GOT3 (cell line): ENCODE measurements around the gene COL28A1.
A peak's percentile ranks its signal among the peaks of the same experiment; 100 is the strongest.

Experiments
- DNase-seq: peaks from one replicate; lab custom pipeline; 2025; ENCODE audit warnings: mixed read lengths; lab: John Stamatoyannopoulos, UW

Gene COL28A1

DNA sequence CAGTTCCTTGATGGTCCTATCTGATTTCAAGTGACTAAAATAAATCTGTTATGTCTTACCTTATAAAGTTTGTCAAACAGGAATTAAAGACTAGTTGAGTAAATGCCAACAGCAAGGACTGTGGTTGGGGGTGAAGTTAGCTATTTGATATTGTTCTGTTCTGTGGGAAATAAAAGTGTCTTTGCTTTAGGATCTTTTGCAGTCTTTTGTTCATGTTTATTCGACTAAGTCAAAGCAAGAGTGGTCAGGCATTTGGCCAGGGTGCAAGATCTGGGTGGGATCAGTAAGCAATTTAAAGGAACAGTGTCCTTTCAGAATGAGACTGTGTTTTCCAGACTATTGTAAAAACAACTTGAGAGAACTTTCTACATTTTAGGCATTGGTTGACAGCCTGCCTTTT, at the start of gene COL28A1:
Gene COL28A1, minus strand, starts transcription at position 183 of the 400 bp plus-strand sequence. CDS start 2,998 bp downstream, outside the sequence.
- no peak for DNase-seq

DNA sequence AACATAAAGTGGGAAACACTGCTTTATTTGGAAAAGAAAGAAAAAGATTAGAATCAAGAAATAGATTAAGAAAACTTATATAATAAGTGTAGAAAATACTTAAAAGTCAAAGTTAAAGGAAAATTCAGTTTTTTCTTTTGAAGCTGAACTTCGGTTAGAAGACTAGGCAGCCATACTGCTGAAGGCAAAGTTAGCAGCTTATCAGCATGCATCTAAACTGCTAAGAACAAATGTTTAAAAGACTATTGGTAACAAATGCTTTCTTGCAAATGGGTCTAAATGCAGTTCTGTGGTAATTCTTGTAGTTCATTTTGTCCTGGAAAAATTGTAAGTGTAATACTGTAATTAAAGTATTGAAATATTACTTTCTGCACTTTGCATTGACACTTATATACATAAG, 49.0 kb upstream of the COL28A1 start:
- DNase-seq = no peak

GRCh38 chr7:7583731-7584130, 48.1 kb upstream of the COL28A1 start:
- DNase-seq = no peak

DNA sequence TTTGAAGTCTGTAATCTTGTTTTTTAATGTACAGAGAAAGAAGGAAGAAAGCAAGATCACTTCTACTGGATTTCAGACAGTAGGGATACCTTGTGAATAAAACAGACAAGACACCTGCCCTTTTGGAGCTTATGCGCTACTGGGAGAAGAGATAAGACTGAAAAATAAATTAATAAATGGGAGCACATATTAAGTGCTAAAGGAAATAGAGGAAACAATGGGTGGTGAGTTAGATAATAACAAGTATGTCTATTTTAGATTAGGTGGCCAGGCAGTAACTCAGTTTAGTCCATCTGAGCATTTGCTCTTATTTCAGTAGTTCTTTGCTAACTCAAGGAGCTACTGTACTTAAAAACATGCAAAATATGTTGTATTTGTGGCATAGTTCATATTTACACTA, 46.9 kb upstream of the COL28A1 start:
- DNase-seq = no peak

GRCh38 chr7:7581531-7582179, 46.0 kb upstream of the COL28A1 start:
- DNase-seq = no peak

DNA sequence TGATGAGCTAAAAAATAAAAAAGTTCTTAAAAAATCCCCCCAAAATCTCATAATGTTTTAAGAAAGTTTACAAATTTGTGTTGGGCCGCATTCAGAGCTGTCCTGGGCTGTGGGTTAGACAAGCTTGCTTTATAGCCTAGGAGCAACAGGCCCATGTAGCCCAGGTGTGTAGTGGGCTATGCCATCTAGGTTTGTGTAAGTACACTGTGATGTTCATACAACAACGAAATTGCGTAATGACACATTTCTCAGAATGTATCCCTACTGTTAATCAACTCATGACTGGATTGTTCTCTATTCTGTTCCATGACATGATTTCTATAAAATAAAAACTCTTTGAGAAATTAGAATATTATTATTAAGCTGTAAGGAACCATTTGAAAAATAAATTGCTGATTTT, 44.0 kb upstream of the COL28A1 start:
- no peak for DNase-seq

DNA sequence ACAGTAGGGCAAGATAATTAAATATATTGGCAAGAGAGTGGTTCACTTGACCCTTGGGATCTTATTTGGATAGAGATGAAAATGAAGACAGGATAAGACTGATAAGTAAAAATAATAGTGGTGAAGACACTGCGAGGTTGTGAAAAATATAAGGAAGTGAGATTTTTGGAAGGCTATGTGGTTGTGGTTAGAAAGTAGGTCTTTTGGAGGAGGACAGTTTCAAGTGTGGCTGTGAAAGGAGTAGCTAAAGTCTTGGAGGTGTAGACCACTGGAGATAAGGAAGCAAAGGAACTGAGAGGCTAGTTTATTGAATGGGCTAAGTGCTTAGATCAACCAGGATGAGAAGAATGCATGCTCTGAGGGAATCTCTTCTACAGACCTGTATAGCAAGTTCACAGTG, 42.2 kb upstream of the COL28A1 start:
- DNase-seq = no peak

GRCh38 chr7:7576344-7576743, 40.7 kb upstream of the COL28A1 start:
- DNase-seq = no peak

- DNase-seq = no peak
These were observed 38.0 kb upstream of the COL28A1 start for GRCh38 chr7:7573701-7574100.

DNA sequence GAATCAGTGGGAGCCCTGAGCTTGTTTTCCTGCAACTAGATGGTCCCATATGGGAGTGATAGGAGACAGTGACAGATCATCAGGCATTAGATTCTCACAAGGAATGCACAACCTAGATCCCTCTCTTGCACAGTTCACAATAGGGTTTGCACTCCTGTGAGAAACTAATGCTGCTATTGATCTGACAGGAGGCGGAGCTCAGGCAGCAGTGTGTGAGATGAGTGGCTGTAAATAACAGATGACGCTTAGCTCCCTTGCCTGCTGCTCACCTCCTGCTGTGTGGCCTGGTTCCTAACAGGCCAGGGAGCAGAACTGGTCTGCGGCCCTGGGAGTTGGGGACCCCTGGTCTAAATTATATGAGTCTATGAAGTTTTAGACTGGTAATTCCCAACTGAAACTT, 34.9 kb upstream of the COL28A1 start:
- no peak for DNase-seq

DNA sequence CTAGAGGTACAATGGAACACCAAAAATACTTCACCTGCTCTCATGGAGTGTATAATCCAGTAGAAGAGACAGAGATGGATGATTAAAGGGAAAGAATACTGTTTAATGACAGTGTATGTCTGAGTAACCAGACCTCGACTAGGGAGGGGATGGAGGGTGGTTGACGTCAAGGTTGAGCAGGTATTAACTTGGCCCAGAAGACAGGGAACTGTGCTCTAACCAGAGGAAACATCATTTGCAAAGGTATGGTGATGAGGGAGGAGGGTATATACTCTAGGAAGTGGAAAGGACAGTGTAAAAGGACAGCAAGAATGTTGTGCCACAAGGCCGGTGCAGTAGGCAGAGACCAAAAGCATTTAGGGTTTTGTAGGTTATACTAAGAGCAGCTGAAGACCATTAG, 33.9 kb upstream of the COL28A1 start:
- DNase-seq = no peak

DNA sequence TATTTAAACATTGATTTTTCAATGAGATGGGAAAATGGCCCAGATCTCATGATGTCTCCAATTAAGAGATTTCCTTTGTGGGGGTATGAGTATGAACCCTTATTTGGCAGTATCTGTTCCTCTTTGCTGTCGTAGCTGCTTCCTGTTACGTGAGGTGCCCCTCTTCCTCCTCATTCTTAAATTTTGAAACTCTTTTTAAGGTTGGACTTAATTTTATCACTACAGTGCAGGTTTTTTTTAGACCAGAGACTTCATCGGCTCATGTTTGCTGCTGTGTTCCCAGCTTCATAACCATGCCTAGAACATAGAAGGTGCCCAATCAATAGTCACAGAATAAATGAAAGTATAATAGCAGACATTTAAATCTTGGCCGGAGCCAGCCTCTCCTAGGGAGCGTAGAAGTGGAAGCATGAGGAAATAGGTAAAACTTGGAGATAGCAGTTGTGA, 33.4 kb upstream of the COL28A1 start:
- DNase-seq = no peak

GRCh38 chr7:7568553-7568952, 32.9 kb upstream of the COL28A1 start:
- DNase-seq = no peak

DNA sequence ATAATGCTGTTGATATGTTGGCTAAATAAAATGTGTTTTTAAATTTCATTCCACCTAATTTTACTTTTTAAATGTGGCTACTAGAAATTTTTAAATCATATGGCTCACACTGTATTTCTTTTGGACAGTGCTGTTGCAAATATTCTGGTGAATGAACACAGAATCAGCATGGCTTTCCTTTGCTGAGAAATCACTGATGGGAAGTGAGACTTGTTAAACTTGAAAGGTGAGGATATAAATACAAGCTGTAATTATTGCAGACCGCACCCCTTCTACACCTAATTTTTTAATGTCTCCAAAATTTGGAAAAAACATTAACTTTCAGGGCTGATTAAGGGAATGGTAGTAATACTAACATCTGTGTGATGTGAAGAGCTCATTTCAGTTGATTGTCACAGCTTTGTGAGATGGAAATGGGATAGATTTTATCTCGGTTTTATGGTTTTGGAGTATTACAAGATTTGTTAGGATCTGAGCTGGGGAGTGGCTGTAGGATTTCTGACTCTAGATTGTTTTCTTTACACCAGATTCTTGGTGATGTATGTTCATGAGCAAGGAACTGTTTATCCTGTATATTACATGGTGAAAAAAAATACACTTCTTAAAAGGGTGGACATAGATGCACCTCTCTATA, 32.3 kb upstream of the COL28A1 start:
- no peak for DNase-seq

DNA sequence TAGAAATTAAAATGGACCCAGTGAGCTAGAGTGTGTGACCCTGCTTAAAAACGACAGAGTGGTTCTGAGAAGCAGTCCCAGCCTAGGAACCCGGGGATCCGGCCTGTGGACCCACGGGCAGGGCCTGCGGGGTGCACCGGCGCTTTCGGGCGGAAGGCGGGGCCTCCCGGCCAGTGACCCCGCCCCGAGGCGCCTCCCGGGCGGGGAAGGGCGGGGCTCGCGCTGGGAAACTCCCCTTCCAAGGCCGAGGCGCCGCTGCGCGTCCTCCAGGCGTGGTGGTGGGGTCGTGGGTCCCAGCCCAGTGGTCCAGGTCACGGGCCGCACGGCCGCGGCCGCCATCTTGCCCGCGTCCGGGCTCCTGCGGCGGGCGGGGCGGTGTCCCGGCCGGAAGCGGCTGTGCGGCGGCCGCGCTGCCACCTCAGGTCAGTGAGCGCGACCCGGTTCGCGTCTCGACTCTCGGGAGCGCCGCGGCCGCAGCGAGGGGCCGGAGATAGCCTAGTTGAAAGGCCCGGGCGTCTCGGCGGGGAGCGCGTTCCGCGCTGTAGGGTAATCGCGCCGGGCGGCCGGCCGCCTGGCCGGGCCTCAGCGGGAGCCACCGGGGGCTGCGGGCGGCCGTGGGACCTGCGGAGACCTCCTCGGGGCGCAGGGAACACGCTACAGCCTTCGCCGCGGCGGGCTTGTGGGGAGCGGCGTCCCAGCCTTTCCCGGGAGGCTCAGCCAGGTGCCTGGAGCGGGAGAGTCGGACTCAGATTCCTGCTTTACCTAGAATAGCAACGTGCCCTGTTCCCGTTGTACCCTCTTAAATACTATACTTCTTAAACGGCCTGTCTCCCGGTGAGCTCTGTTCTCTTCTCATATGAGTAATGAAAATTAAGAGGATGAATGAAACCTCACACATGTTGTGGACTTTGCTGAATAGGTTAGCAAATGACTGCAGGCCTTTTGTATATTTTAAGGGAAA, 31.3 kb upstream of the COL28A1 start, which contains the start of gene MIOS:
Gene MIOS, plus strand, starts transcription at position 234 of the 961 bp plus-strand sequence. CDS start 5,592 bp downstream, outside the sequence.
- DNase-seq = peak; percentile 56

DNA sequence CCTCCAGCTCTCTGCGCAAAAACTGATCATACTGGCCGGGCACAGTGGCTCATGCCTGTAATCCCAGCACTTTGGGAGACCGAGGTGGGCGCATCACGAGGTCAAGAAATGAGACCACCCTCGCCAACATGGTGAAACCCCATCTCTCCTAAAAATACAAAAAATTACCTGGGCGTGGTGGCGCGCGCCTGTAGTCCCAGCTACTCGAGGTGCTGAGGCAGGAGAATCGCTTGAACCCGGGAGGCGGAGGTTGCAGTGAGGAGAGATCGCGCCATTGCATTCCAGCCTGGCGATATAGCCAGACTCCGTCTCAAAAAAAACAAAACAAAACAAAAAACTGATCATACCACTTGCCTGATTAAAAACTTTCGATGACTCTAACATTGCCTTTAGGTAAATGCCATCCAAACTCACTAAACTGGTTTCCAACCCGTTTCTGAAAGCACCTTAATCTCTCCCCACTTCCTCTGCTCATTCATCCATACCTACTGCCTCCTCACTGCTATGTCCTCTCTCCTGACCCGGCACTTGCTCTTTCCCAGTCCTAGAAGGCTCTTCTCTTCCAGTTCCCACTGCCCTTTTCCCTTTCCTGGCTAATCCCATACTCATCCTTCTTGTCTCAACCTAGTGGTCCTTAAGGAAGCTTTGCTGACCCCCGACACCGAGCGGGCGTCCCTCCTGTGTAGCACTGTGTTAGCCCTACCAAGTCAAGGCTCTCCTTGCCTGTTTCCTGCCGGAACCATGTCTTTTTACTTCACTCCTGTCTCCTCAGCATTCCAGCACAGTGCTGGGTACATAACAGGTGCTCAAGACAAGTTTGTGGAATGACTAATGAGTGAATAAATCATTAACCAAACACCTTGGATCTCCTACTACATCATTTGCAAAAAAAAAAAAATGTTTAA, 30.3 kb upstream of the COL28A1 start:
- DNase-seq = no peak

DNA sequence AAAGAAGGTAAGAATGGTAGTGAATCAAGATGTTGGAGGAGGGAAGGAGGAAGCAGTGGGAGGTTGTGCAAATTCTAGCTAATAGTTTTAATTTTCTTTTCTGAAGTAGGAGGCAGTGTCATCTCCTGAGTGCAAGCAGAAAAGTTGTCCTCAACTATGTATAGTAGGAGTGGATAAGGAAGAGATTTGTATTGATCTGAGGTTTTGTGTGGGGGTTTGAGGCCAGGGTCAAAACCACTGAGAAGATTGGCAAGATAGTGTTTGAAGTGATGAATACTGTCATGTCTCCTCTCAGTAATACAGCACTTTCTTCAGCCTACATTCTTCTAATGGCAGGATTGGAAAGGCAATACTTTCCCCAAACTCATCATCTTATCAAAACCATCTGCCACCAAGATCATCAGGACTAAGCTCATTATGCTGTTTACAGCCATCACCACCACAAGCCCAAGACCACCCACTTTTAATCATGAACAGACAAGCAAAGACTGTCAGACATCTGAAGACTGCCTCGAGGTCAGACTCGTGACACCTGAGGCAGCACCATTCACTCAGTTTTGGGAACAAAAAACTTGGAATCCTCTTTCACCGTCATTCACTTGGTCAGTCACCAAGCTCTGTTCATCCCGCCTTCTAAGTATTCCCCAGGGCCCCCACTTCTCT, 29.5 kb upstream of the COL28A1 start:
- no peak for DNase-seq

- no peak for DNase-seq
These were observed 28.7 kb upstream of the COL28A1 start for GRCh38 chr7:7564323-7564780.

DNA sequence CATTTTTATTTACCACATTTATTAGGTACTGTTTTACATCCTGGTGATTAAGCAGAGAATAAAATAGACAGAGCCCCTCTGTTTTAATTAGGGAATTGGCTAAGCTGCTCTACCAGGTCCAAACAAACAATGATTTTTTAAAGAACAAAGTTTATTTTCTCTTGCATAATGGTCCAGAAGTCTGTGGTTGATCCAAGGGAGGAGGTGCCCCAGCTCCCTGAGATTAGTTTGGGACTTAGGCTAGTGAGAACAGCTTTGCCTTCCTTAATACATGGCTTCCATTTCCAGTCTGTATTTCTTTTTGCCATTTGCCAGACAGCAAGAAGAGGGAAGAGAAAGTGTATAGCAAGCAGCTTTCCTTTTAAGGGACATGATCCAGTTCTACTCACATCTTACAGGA, 28.1 kb upstream of the COL28A1 start:
- no peak for DNase-seq

- DNase-seq = no peak
These were observed 27.6 kb upstream of the COL28A1 start for GRCh38 chr7:7563269-7563668.

DNA sequence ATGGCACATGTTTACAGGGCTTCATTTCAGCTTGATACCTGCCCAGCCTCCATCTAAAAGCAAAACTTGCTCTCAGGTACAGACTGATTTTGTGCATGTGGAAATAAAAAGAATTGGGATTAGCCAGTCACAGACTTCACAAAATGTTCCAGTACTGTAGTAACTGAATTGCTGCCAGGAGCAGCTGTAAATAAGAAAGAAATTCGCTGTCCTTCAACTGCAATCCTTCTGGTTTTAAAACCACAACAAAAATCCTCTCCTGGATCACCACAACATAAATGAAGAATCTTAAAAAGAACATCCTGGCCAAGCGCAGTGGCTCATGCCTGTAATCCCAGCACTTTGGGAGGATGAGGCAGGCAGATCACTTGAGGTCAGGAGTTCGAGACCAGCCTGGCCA, 27.1 kb upstream of the COL28A1 start:
- DNase-seq = no peak
